ACC112 (cell line): Measurements from ENCODE around the gene METTL24.
"Not testable (repeated sequence)": the region's sequence is repeated elsewhere in the genome, so short reads cannot be mapped to it uniquely, and the experiment has no call there.

Experiments used
- H2AFZ ChIP-seq: fragments of 200-600 bp; sonication (generic); one replicate; pipeline ENCODE4 v1.6.0; 2017; ENCODE audit warnings: antibody characterized with exemption, low read length; ENCODE audit not compliant: unreplicated experiment
- H3K27ac ChIP-seq: fragments of 200-600 bp; sonication (generic); 2 replicates; pipeline ENCODE4 v1.5.1; 2014; ENCODE audit warnings: low read depth, mild to moderate bottlenecking, antibody characterized with exemption, low read length, moderate library complexity
- H3K27me3 ChIP-seq: fragments of 200-600 bp; sonication (generic); 2 replicates; pipeline ENCODE4 v1.6.1; 2014; ENCODE audit warnings: mild to moderate bottlenecking, antibody characterized with exemption, low read length, moderate library complexity, mixed read lengths; ENCODE audit not compliant: insufficient read depth
- H3K36me3 ChIP-seq: fragments of 200-600 bp; sonication (generic); 2 replicates; pipeline ENCODE4 v1.6.1; 2016; ENCODE audit warnings: mild to moderate bottlenecking, antibody characterized with exemption, low read length, moderate library complexity, mixed read lengths; ENCODE audit not compliant: insufficient read depth
- H3K4me1 ChIP-seq: fragments of 200-600 bp; sonication (generic); one replicate; pipeline ENCODE4 v1.6.1; 2016; ENCODE audit warnings: low read length, mixed read lengths; ENCODE audit not compliant: insufficient read depth, unreplicated experiment, control insufficient read depth
- H3K4me3 ChIP-seq: fragments of 200-600 bp; sonication (generic); 2 replicates; pipeline ENCODE4 v1.5.1; 2014; ENCODE audit warnings: mild to moderate bottlenecking, low read depth, low read length
- H3K79me2 ChIP-seq: fragments of 200-600 bp; sonication (generic); one replicate; pipeline ENCODE4 v1.6.0; 2016; ENCODE audit warnings: low read length; ENCODE audit not compliant: control insufficient read depth, unreplicated experiment, insufficient read depth

The METTL24 gene

GRCh38 chr6:110351546-110351945, 6.6 kb downstream of the METTL24 start:
- Histone ChIP-seq H3K36me3 (no peaks in the 10 kb centered on the region), H2AFZ (no peak overlapping the region), H3K4me3 (no peak overlapping the region), H3K79me2 (no peaks in the 10 kb centered on the region), H3K27ac (no peak overlapping the region), H3K27me3 (peaks cover 19% of the 10 kb centered on the region), H3K4me1 (no peaks in the 10 kb centered on the region)

- not testable (repeated sequence) for H3K4me1 ChIP-seq, H3K36me3 ChIP-seq, H3K79me2 ChIP-seq, H2AFZ ChIP-seq, H3K4me3 ChIP-seq, H3K27ac ChIP-seq
- peaks cover 11% of the 10 kb centered on the region for H3K27me3 ChIP-seq
These were observed 7.6 kb downstream of the METTL24 start for GRCh38 chr6:110350593-110350992.

GRCh38 chr6:110348961-110349690, 9.0 kb downstream of the METTL24 start:
- H3K4me3 ChIP-seq, result no peak overlapping the region
- H3K36me3 ChIP-seq, result no peaks in the 10 kb centered on the region
- H3K27me3 ChIP-seq, result 0 out of 2 replicates have a peak, but pooled peaks cover 3% of the 10 kb centered on the region
- no peaks in the 10 kb centered on the region for H3K79me2 ChIP-seq
- H3K27ac ChIP-seq, result no peak overlapping the region
- no peak overlapping the region for H2AFZ ChIP-seq
- no peaks in the 10 kb centered on the region for H3K4me1 ChIP-seq

- H3K36me3 ChIP-seq, result no peaks in the 10 kb centered on the region
- peaks cover 3% of the 10 kb centered on the region for H3K27me3 ChIP-seq
- no peak overlapping the region for H2AFZ ChIP-seq
- no peaks in the 10 kb centered on the region for H3K4me1 ChIP-seq
- H3K27ac ChIP-seq, result no peak overlapping the region
- H3K79me2 ChIP-seq, result no peaks in the 10 kb centered on the region
- no peak overlapping the region for H3K4me3 ChIP-seq
These were observed 13.1 kb downstream of the METTL24 start for GRCh38 chr6:110345025-110345424.

GRCh38 chr6:110342759-110343158, 15.4 kb downstream of the METTL24 start:
- Histone ChIP-seq H3K79me2 (no peaks in the 10 kb centered on the region), H2AFZ (no peak overlapping the region), H3K4me3 (no peak overlapping the region), H3K27me3 (peaks cover 14% of the 10 kb centered on the region), H3K36me3 (no peaks in the 10 kb centered on the region), H3K27ac (no peak overlapping the region), H3K4me1 (no peaks in the 10 kb centered on the region)

GRCh38 chr6:110341663-110342596, 16.2 kb downstream of the METTL24 start:
- H3K27ac ChIP-seq, result no peak overlapping the region
- H3K4me3 ChIP-seq, result no peak overlapping the region
- no peak overlapping the region for H2AFZ ChIP-seq
- H3K79me2 ChIP-seq, result no peaks in the 10 kb centered on the region
- H3K4me1 ChIP-seq, result no peaks in the 10 kb centered on the region
- no peaks in the 10 kb centered on the region for H3K36me3 ChIP-seq
- peaks cover 17% of the 10 kb centered on the region for H3K27me3 ChIP-seq

- Histone ChIP-seq H3K4me1 (no peaks in the 10 kb centered on the region), H3K4me3 (no peak overlapping the region), H3K79me2 (no peaks in the 10 kb centered on the region), H3K36me3 (no peaks in the 10 kb centered on the region), H3K27ac (no peak overlapping the region), H2AFZ (no peak overlapping the region), H3K27me3 (peaks cover 17% of the 10 kb centered on the region)
These were observed 17.1 kb downstream of the METTL24 start for GRCh38 chr6:110341067-110341466.

GRCh38 chr6:110340392-110340965, 17.7 kb downstream of the METTL24 start:
- Histone ChIP-seq H3K79me2 (no peaks in the 10 kb centered on the region), H3K36me3 (no peaks in the 10 kb centered on the region), H3K4me3 (no peak overlapping the region), H3K27ac (no peak overlapping the region), H2AFZ (no peak overlapping the region), H3K27me3 (peaks cover 17% of the 10 kb centered on the region), H3K4me1 (no peaks in the 10 kb centered on the region)

- H3K36me3 ChIP-seq, result no peaks in the 10 kb centered on the region
- H3K4me3 ChIP-seq, result no peak overlapping the region
- H2AFZ ChIP-seq, result no peak overlapping the region
- no peaks in the 10 kb centered on the region for H3K4me1 ChIP-seq
- peaks cover 17% of the 10 kb centered on the region for H3K27me3 ChIP-seq
- no peak overlapping the region for H3K27ac ChIP-seq
- H3K79me2 ChIP-seq, result no peaks in the 10 kb centered on the region
These were observed 19.2 kb downstream of the METTL24 start for GRCh38 chr6:110338820-110339470.

- H3K27me3 ChIP-seq, result peaks cover 17% of the 10 kb centered on the region
- H3K4me3 ChIP-seq, result no peak overlapping the region
- H3K4me1 ChIP-seq, result no peaks in the 10 kb centered on the region
- H3K79me2 ChIP-seq, result no peaks in the 10 kb centered on the region
- no peaks in the 10 kb centered on the region for H3K36me3 ChIP-seq
- no peak overlapping the region for H2AFZ ChIP-seq
- no peak overlapping the region for H3K27ac ChIP-seq
These were observed 20.7 kb downstream of the METTL24 start for GRCh38 chr6:110337486-110337885.
